ENCODE measurements around the gene IFNAR2.

IFNAR2 gene

DNA sequence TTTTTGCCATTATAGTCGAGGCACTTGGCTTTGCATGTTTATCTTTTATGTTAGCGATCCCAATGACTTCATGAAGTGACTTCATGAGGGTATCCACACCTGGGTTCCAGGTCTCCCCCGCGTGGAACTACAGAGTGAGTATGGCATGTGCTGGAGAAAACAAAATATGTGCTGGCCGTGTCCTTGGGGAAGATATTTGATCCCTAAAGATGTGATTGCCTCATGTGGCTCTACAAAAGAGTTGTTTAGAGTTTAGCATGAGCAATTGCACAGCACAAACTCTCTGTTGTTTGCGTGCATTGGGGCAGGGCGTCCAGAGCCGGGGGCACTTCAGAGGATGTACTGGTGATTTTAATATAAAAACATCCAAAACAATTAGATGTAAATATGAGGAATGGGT is 41.2 kb downstream of the IFNAR2 start:
- no peak for DNase-seq

DNA sequence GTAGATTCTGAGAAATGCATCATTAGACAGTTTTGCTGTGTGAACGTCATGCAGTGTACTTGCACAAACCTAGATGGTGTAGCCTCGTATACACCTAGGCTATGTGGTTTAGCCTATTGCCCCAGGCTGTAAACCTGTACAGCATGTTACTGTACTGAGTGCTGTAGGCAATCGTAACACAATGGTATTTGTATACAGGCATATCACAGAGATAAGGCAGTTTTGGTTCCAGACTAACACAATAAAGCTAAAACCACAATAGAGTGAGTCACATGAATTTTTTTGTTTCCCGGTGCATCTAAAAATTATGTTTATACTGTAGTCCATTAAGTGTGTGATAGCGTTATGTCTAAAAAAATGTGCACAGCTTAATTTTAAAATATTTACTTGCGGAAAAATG is 43.3 kb downstream of the IFNAR2 start:
- DNase-seq = no peak

- no peak for DNase-seq
Measured at GRCh38 chr21:33278721-33279120, 49.0 kb downstream of the IFNAR2 start.

DNA sequence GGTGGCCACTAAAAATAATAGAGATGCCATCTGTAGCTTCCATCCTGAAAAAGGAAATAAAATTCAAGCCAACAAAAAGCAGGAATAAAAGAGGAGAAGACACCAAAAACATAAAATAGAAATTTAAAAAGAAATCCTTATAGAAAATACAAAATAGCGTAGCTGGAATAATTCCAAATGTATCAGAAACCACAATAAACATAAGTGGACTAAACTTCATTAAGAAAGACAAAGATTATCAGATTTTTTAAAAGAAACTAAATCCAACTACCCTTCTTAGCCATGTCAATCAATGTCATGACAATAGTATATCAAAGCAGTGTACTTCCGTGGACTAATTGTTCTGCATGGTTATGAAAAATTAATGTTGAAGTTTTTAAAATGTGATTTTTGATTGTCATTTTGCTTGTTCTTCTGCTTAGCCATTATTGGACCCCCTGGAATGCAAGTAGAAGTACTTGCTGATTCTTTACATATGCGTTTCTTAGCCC is 49.6 kb downstream of the IFNAR2 start:
- no peak for DNase-seq

Measured in NCI-H82 (cell line).